HEK293 (cell line): ENCODE results near the gene FIGNL2.

Source experiments
- CTCF ChIA-PET: fragments of 350-600 bp; formaldehyde crosslinking; extraction: SDS; loops from one replicate; lab custom pipeline; 2021; ENCODE audit warnings: antibody characterized with exemption; lab: Yijun Ruan, JAX
- POLR2A ChIA-PET: fragments of 300-600 bp; formaldehyde crosslinking; extraction: SDS; loops from one replicate; lab custom pipeline; 2020; ENCODE audit warnings: antibody characterized with exemption, inconsistent platforms; lab: Yijun Ruan, JAX
- H3K27ac ChIP-seq: fragments of 200-500 bp; sonication (Bioruptor generic); 2 replicates; pipeline ENCODE4 v1.5.1; 2014; ENCODE audit warnings: low read depth, low read length, control low read depth, inconsistent platforms; ENCODE audit errors: extremely low read depth
- H3K36me3 ChIP-seq, 2 experiments: fragments of 200-500 bp in 1 of 2; sonication (Bioruptor generic) in 1 of 2; 1 replicate in 1 of 2; 2 replicates in 1 of 2; pipeline ENCODE4 v1.5.1; 2014 to 2017; ENCODE audit warnings: inconsistent platforms in 2 of 2, low read length in 2 of 2; ENCODE audit not compliant: control insufficient read depth in 2 of 2, insufficient read depth in 1 of 2
- H3K4me1 ChIP-seq: fragments of 200-500 bp; sonication (Bioruptor generic); 2 replicates; pipeline ENCODE4 v1.5.1; 2014; ENCODE audit warnings: mild to moderate bottlenecking, low read length, inconsistent platforms; ENCODE audit not compliant: control insufficient read depth, insufficient read depth
- H3K4me3 ChIP-seq: 2 replicates; pipeline ENCODE4 v1.5.1; 2011; ENCODE audit warnings: low read depth, mild to moderate bottlenecking, control low read depth, low read length, moderate library complexity
- H3K9me3 ChIP-seq: fragments of 200-500 bp; sonication (Bioruptor generic); 2 replicates; pipeline ENCODE4 v1.5.1; 2014; ENCODE audit warnings: low read depth, low read length, inconsistent platforms; ENCODE audit not compliant: control insufficient read depth, insufficient read depth
- GLIS2 ChIP-seq: fragments of 450-650 bp; formaldehyde crosslinking; IDR thresholded peaks from 2 replicates; pipeline ENCODE4 v1.5.1; 2016; ENCODE audit warnings: missing biosample characterization, missing genetic modification characterization
- HOXA7 ChIP-seq: sonication (generic); formaldehyde crosslinking; IDR thresholded peaks from 2 replicates; pipeline ENCODE4 v1.8.1; 2022; ENCODE audit warnings: missing genetic modification reagents, borderline replicate concordance
- OSR2 ChIP-seq: fragments of 450-650 bp; formaldehyde crosslinking; IDR thresholded peaks from 2 replicates; pipeline ENCODE4 v1.5.1; 2016; ENCODE audit warnings: missing biosample characterization, missing genetic modification characterization
- PRDM2 ChIP-seq: fragments of 450-650 bp; formaldehyde crosslinking; IDR thresholded peaks from 2 replicates; pipeline ENCODE4 v1.5.1; 2016; ENCODE audit warnings: missing biosample characterization, missing genetic modification characterization, borderline replicate concordance
- YY2 ChIP-seq: fragments of 450-650 bp; formaldehyde crosslinking; IDR thresholded peaks from 2 replicates; pipeline ENCODE4 v1.5.1; 2016; ENCODE audit warnings: missing biosample characterization, missing genetic modification characterization
- ZBTB48 ChIP-seq: fragments of 450-650 bp; formaldehyde crosslinking; IDR thresholded peaks from 2 replicates; pipeline ENCODE4 v1.5.1; 2016; ENCODE audit warnings: missing biosample characterization, missing genetic modification characterization
- ZNF114 ChIP-seq: fragments of 450-650 bp; formaldehyde crosslinking; IDR thresholded peaks from 2 replicates; pipeline ENCODE4 v1.5.0; 2017; ENCODE audit warnings: missing biosample characterization, missing genetic modification characterization
- ZNF23 ChIP-seq: fragments of 450-650 bp; formaldehyde crosslinking; IDR thresholded peaks from 2 replicates; pipeline ENCODE4 v1.5.1; 2016; ENCODE audit warnings: missing biosample characterization, missing genetic modification characterization, borderline replicate concordance
- ZNF302 ChIP-seq: fragments of 450-650 bp; formaldehyde crosslinking; IDR thresholded peaks from 2 replicates; pipeline ENCODE4 v1.5.1; 2016; ENCODE audit warnings: missing biosample characterization, missing genetic modification characterization, low read depth
- ZNF433 ChIP-seq: fragments of 450-650 bp; formaldehyde crosslinking; IDR thresholded peaks from 2 replicates; pipeline ENCODE4 v1.5.1; 2016; ENCODE audit warnings: missing biosample characterization, missing genetic modification characterization, low read depth
- ZNF501 ChIP-seq: fragments of 450-650 bp; formaldehyde crosslinking; IDR thresholded peaks from 2 replicates; pipeline ENCODE4 v1.5.1; 2016; ENCODE audit warnings: missing biosample characterization, missing genetic modification characterization
- ZNF544 ChIP-seq: fragments of 450-650 bp; formaldehyde crosslinking; IDR thresholded peaks from 2 replicates; pipeline ENCODE4 v1.5.0; 2017; ENCODE audit warnings: missing biosample characterization, missing genetic modification characterization
- ZNF555 ChIP-seq: fragments of 450-650 bp; formaldehyde crosslinking; conservative IDR thresholded peaks from 2 replicates; pipeline ENCODE4 v1.5.1; 2017; ENCODE audit warnings: missing biosample characterization, mild to moderate bottlenecking, missing genetic modification characterization, inconsistent platforms
- ZNF624 ChIP-seq: fragments of 450-650 bp; formaldehyde crosslinking; IDR thresholded peaks from 2 replicates; pipeline ENCODE4 v1.5.1; 2017; ENCODE audit warnings: missing biosample characterization, missing genetic modification characterization
- ZSCAN4 ChIP-seq: fragments of 450-650 bp; formaldehyde crosslinking; IDR thresholded peaks from 2 replicates; pipeline ENCODE4 v1.5.1; 2017; ENCODE audit warnings: missing biosample characterization, missing genetic modification characterization

Gene FIGNL2

GRCh38 chr12:51887476-51888315 is 39.2 kb upstream of the FIGNL2 start, which contains the start of gene ANKRD33:
Gene ANKRD33, plus strand, starts transcription at chr12:51888103. Its CDS starts 84 bp downstream, at chr12:51888187.
- H3K36me3 ChIP-seq: no peaks in the 10 kb centered on the region
- TF ChIP-seq ZSCAN4 (tag by site-specific recombination) (no peak), HOXA7 (CRISPR knock-in tag) (no peak), ZNF433 (tag by site-specific recombination) (no peak), ZNF555 (tag by site-specific recombination) (no peak), ZNF114 (no peak), GLIS2 (tag by site-specific recombination) (no peak), ZNF501 (tag by site-specific recombination) (no peak), ZBTB48 (tag by site-specific recombination) (no peak), ZNF23 (tag by site-specific recombination) (no peak), PRDM2 (tag by site-specific recombination) (no peak)
- ChIA-PET POLR2A (no interaction called here), CTCF (interaction anchor here (0.7 to 2.8 kb wide), 6 partner anchors 12 to 138 kb away, joined by 3 to 15 read pairs (median 4); no protein-coding TSS in a partner anchor)
- H3K9me3 ChIP-seq: no peaks in the 10 kb centered on the region
- no peaks in the 10 kb centered on the region for H3K4me1 ChIP-seq
- no peak within 1 kb of the TSS for H3K27ac ChIP-seq
- H3K4me3 ChIP-seq: no peak within 1 kb of the TSS

GRCh38 chr12:51886021-51886710 is 37.6 kb upstream of the FIGNL2 start:
- no peak overlapping the region for H3K4me3 ChIP-seq
- no peaks in the 10 kb centered on the region for H3K36me3 ChIP-seq
- CTCF ChIA-PET: interaction anchor here (0.8 to 2.5 kb wide), 9 partner anchors 11 to 295 kb away, joined by 3 to 10 read pairs (median 3); partner anchors contain the start of gene SCN8A
- no peaks in the 10 kb centered on the region for H3K9me3 ChIP-seq
- TF ChIP-seq ZNF544 (tag by site-specific recombination) (no peak), YY2 (tag by site-specific recombination) (no peak), OSR2 (tag by site-specific recombination) (no peak), ZNF302 (tag by site-specific recombination) (no peak), ZNF624 (tag by site-specific recombination) (no peak)
- H3K4me1 ChIP-seq: no peaks in the 10 kb centered on the region
- POLR2A ChIA-PET: no interaction called here
- no peak overlapping the region for H3K27ac ChIP-seq
